ENCODE data around the gene POU2F2. TPM values are rescaled to one million over a fixed set of nuclear protein-coding genes. Genes with fewer than 3 reads are reported as not detected.

The POU2F2 gene
- total and polyA plus RNA-seq, 10 of the 15 experiments (the other 5 are each of a cell fraction or from before 2014, with no cell fraction given), result 4.4 to 62.4 (median 37.9) TPM

DNA sequence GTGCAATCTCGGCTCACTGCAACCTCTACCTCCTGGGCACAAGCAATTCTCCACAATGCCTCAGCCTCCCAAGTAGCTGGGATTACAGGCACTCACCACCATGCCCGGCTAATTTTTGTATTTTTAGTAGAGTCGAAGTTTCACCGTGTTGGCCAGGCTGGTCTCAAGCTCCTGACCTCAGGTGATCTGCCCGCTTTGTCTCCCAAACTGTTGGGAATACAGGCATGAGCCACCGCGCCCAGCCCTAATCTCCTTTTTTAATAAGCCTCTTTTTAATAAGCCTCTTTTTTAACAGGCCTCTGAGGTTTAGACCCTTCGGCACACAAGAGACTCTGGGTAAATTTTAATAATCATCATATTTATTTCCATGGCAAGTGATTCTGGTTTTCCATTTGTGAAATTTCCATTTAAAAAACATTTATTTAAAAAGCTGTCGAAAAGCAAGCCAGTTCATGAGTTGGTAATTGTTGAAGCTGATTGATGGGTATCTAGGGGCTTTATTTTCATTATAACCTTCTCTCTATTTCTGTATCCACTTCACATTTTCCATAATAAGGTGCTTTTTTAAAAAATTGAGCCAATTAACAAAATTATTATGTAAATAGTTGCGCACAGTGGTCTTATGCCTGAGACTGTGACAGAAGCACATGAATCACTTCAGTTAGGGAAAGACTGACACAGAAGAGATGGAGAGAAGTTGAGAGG is 11.8 kb downstream of the POU2F2 start:
- H3K4me3 ChIP-seq, result no peak overlapping the region
- WGBS (ENCODE audit: insufficient coverage, insufficient replicate concordance, low lambda C conversion rate, missing lambda C conversion rate), result 87% methylated on average over 10 of the region's 10 CpGs
- RAD21 ChIA-PET (ENCODE audit: unreplicated experiment), result interaction anchor here (0.9 to 1.6 kb wide), 3 partner anchors 9 to 12 kb away, joined by 4 to 5 read pairs (median 4); no protein-coding TSS in a partner anchor
- no peak overlapping the region for H2AFZ ChIP-seq (ENCODE audit: control insufficient read depth, low read depth, low read length)
- POLR2A ChIA-PET, result interaction anchor here (0.6 to 4.1 kb wide), 7 partner anchors 9 to 1455 kb away, joined by 3 to 26 read pairs (median 4); partner anchors contain the start of genes GSK3A, PINLYP, POU2F2 and XRCC1
- CTCF ChIA-PET, result interaction anchor here (0.7 to 6.6 kb wide), 3 partner anchors 8 to 101 kb away, joined by 3 to 132 read pairs (median 8); partner anchors contain the start of gene POU2F2
- no peak for ATAC-seq
- H3K27me3 ChIP-seq (replicated peaks in 1 of 2; ENCODE audit: control insufficient read depth in 2 of 2, insufficient read depth in 2 of 2, low read length in 1 of 2), result no peaks in the 10 kb centered on the region
- peaks cover 31% of the 10 kb centered on the region for H3K79me2 ChIP-seq (ENCODE audit: control insufficient read depth, insufficient read depth, low read length)
- no TSS peak for BruUV-seq (replicated peaks)
- no peak overlapping the region for H3K4me2 ChIP-seq (ENCODE audit: control insufficient read depth, insufficient read depth)
- no peaks in the 10 kb centered on the region for H4K20me1 ChIP-seq (ENCODE audit: control insufficient read depth, insufficient read depth)
- in situ Hi-C loops (cut with MboI), result no loop called here
- TF ChIP-seq, protein P1, sequence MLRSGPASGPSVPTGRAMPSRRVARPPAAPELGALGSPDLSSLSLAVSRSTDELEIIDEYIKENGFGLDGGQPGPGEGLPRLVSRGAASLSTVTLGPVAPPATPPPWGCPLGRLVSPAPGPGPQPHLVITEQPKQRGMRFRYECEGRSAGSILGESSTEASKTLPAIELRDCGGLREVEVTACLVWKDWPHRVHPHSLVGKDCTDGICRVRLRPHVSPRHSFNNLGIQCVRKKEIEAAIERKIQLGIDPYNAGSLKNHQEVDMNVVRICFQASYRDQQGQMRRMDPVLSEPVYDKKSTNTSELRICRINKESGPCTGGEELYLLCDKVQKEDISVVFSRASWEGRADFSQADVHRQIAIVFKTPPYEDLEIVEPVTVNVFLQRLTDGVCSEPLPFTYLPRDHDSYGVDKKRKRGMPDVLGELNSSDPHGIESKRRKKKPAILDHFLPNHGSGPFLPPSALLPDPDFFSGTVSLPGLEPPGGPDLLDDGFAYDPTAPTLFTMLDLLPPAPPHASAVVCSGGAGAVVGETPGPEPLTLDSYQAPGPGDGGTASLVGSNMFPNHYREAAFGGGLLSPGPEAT (IDR thresholded peaks at IDR 0.05; ENCODE audit: low read depth), result no peak
- TF ChIP-seq RUNX3 (IDR thresholded peaks at IDR 0.05; ENCODE audit: low read length) (no peak), NFYA (IDR thresholded peaks at IDR 0.05; ENCODE audit: borderline replicate concordance, low read depth, low read length) (no peak), PML (IDR thresholded peaks at IDR 0.05; ENCODE audit: low read length) (no peak), KLF5 (IDR thresholded peaks at IDR 0.05; ENCODE audit: partially characterized antibody) (no peak)
- TF ChIP-seq, protein P2, sequence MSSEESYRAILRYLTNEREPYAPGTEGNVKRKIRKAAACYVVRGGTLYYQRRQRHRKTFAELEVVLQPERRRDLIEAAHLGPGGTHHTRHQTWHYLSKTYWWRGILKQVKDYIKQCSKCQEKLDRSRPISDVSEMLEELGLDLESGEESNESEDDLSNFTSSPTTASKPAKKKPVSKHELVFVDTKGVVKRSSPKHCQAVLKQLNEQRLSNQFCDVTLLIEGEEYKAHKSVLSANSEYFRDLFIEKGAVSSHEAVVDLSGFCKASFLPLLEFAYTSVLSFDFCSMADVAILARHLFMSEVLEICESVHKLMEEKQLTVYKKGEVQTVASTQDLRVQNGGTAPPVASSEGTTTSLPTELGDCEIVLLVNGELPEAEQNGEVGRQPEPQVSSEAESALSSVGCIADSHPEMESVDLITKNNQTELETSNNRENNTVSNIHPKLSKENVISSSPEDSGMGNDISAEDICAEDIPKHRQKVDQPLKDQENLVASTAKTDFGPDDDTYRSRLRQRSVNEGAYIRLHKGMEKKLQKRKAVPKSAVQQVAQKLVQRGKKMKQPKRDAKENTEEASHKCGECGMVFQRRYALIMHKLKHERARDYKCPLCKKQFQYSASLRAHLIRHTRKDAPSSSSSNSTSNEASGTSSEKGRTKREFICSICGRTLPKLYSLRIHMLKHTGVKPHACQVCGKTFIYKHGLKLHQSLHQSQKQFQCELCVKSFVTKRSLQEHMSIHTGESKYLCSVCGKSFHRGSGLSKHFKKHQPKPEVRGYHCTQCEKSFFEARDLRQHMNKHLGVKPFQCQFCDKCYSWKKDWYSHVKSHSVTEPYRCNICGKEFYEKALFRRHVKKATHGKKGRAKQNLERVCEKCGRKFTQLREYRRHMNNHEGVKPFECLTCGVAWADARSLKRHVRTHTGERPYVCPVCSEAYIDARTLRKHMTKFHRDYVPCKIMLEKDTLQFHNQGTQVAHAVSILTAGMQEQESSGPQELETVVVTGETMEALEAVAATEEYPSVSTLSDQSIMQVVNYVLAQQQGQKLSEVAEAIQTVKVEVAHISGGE (CRISPR knock-in tag; IDR thresholded peaks at IDR 0.05), result no peak
- TF ChIP-seq, protein P3, sequence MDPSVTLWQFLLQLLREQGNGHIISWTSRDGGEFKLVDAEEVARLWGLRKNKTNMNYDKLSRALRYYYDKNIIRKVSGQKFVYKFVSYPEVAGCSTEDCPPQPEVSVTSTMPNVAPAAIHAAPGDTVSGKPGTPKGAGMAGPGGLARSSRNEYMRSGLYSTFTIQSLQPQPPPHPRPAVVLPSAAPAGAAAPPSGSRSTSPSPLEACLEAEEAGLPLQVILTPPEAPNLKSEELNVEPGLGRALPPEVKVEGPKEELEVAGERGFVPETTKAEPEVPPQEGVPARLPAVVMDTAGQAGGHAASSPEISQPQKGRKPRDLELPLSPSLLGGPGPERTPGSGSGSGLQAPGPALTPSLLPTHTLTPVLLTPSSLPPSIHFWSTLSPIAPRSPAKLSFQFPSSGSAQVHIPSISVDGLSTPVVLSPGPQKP (IDR thresholded peaks at IDR 0.05; ENCODE audit: low read depth, low read length), result no peak
- intact Hi-C loops (cut with micrococcal nuclease; ENCODE audit: unreplicated experiment), result no loop called here
- no peak for DNase-seq (ENCODE audit: low read depth, low spot score)
- H3K9me3 ChIP-seq (replicated peaks; ENCODE audit: control insufficient read depth, insufficient read depth, low read length), result no peaks in the 10 kb centered on the region
- SMC1A ChIA-PET (ENCODE audit: uncharacterized antibody, unreplicated experiment), result interaction anchor here (1.1 to 1.5 kb wide), 3 partner anchors 10 to 12 kb away, joined by 3 to 8 read pairs (median 6); partner anchors contain the start of gene POU2F2
- H3K36me3 ChIP-seq (ENCODE audit: control insufficient read depth in 2 of 2, insufficient read depth in 2 of 2, low read length in 1 of 2), result peaks cover 18 to 28% of the 10 kb centered on the region in 2 experiments; a peak in 3 of 4 replicates
- H3K9ac ChIP-seq (ENCODE audit: control insufficient read depth, insufficient read depth, low read length), result no peak overlapping the region
- peaks cover 54% of the 10 kb centered on the region for H3K4me1 ChIP-seq (ENCODE audit: control insufficient read depth, insufficient read depth, low read length)
- peak overlapping the region; percentile 96; the same call in 1 of the 2 replicates for H3K27ac ChIP-seq (ENCODE audit: control insufficient read depth, insufficient read depth)
- no peak for FAIRE-seq

All from GM12878 (cell line).